Lower leg skin (tissue), 4 donors: ENCODE data around the gene PRKCG. TPM values are rescaled to one million over a fixed set of nuclear protein-coding genes. Genes with fewer than 3 reads are reported as not detected.

Experiments
- DNase-seq, 2 donors: peaks; one replicate each; pipeline ENCODE4 v3.0.0-alpha.2; 2019; ENCODE audit warnings: low spot score in 2 of 2
- H3K4me3 ChIP-seq: fragments of 200-600 bp; sonication (generic); 2 replicates; pipeline ENCODE4 v1.5.1; 2017; ENCODE audit warnings: mild to moderate bottlenecking, low read depth; ENCODE audit not compliant: poor library complexity, severe bottlenecking
- POLR2A ChIP-seq, 2 donors: fragments of 450-650 bp; IDR thresholded peaks; one replicate each; pipeline ENCODE4 v1.6.1; 2016 to 2017; ENCODE audit warnings: antibody characterized with exemption in 2 of 2, mild to moderate bottlenecking in 1 of 2, moderate library complexity in 1 of 2
- WGBS, 2 donors: methylation state at CpG; one replicate each; pipeline ENCODE4 v1.1.5; 2018; 5-methylcytosine and 5-hydroxymethylcytosine counted together
- intact Hi-C: fragments of 100-400 bp; cut with DNase I; formaldehyde crosslinking; loops from one replicate; pipeline ENCODE4 v1.15.0; 2023; ENCODE audit warnings: low total_unique reads
- total RNA-seq, 4 donors: library from RNA; depleted of rRNA; stranded (reverse); fragments of >200 nt; gene quantifications; one replicate each; pipeline ENCODE4 v1.1.0, GENCODE V29; 2016
- TF ChIP-seq, protein P1 (sequence below), 3 donors: fragments of 450-650 bp; IDR thresholded peaks; one replicate each; pipeline ENCODE4 v1.5.1; 2016; ENCODE audit warnings: antibody characterized with exemption in 3 of 3, mild to moderate bottlenecking in 3 of 3, moderate library complexity in 2 of 3

Gene PRKCG
- total RNA-seq, 4 donors from 2014 or later, result not detected

DNA sequence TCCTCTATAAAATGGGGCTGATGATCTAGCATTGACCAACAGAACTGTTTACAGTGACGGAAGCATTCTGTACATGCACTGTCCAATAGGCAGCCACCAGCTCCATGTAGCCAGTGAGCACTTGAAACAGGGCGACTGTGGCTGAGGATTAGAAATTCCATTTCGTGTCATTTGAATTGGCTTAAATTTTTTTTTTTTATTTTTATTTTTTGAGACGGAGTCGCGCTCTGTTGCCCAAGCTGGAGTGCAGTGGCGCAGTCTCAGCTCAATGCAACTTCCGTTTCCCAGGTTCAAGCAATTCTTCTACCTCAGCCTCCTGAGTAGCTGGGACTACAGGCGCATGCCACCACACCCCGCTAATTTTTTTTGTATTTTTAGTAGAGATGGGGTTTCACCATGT, 3.0 kb downstream of the PRKCG start:
- 91 to 92% methylated on average over 10 of the region's 10 CpGs for WGBS, 2 donors
- intact Hi-C loops, result no loop called here
- TF ChIP-seq POLR2A (IDR thresholded peaks at IDR 0.05), result no peak
- TF ChIP-seq, protein P1, sequence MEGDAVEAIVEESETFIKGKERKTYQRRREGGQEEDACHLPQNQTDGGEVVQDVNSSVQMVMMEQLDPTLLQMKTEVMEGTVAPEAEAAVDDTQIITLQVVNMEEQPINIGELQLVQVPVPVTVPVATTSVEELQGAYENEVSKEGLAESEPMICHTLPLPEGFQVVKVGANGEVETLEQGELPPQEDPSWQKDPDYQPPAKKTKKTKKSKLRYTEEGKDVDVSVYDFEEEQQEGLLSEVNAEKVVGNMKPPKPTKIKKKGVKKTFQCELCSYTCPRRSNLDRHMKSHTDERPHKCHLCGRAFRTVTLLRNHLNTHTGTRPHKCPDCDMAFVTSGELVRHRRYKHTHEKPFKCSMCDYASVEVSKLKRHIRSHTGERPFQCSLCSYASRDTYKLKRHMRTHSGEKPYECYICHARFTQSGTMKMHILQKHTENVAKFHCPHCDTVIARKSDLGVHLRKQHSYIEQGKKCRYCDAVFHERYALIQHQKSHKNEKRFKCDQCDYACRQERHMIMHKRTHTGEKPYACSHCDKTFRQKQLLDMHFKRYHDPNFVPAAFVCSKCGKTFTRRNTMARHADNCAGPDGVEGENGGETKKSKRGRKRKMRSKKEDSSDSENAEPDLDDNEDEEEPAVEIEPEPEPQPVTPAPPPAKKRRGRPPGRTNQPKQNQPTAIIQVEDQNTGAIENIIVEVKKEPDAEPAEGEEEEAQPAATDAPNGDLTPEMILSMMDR (IDR thresholded peaks at IDR 0.05), result no peak

DNA sequence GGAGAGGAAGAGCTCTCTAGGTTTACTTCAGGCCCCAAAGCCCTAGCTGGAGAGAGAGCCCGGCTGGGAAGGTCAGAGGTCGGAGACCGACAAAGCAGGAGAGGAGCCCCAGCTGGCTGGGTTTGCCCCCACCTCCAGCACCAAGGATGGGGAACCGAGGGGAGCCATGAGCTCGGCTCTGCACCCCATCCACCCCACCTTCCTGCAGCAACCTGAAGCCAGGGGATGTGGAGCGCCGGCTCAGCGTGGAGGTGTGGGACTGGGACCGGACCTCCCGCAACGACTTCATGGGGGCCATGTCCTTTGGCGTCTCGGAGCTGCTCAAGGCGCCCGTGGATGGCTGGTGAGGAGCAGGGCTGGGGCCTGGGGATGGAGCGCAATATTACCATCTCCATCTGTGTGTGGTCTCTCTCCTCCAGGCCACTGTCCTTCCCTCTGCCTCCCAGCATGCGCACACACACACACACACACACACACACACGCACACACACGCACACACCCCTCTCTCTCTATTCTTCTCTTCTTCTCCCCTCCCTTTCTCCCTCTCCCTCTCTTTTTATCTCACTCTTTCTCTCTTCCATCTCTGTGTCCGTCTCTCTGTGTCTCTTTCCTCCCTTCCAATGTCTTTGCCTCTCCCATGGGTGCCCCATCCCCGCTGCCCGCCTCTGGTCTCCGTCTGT, 10.4 kb downstream of the PRKCG start:
- intact Hi-C loops, result no loop called here
- TF ChIP-seq, protein P1 (IDR thresholded peaks at IDR 0.05), result no peak
- TF ChIP-seq POLR2A (IDR thresholded peaks at IDR 0.05), result no peak
- no peak overlapping the region for H3K4me3 ChIP-seq
- 72 to 79% methylated on average over 23 of the region's 23 CpGs for WGBS, 2 donors
- DNase-seq, result no peak

More for the DNA sequence above, 3.0 kb downstream of the PRKCG start:
- no peak for DNase-seq
- H3K4me3 ChIP-seq, result no peak overlapping the region

DNA sequence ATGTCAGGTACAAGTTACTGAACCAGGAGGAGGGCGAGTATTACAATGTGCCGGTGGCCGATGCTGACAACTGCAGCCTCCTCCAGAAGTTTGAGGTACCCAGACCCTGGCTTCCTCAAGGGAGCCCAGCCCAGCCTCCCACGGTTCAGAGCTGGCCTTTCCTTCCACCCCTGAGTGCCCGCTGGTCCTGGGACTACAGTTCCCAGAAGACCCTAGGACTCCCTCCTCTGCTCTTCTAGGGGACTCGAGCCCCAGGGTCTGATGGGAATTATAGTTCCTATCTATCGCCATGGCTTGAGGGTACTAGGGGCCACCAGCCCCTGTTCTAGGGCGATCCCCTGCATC, 11.0 kb downstream of the PRKCG start:
- intact Hi-C loops, result no loop called here
- no peak overlapping the region for H3K4me3 ChIP-seq
- DNase-seq, result no peak
- 67 to 77% methylated on average over 8 of the region's 8 CpGs for WGBS, 2 donors
- TF ChIP-seq POLR2A (IDR thresholded peaks at IDR 0.05), result no peak
- TF ChIP-seq, protein P1 (IDR thresholded peaks at IDR 0.05), result no peak

DNA sequence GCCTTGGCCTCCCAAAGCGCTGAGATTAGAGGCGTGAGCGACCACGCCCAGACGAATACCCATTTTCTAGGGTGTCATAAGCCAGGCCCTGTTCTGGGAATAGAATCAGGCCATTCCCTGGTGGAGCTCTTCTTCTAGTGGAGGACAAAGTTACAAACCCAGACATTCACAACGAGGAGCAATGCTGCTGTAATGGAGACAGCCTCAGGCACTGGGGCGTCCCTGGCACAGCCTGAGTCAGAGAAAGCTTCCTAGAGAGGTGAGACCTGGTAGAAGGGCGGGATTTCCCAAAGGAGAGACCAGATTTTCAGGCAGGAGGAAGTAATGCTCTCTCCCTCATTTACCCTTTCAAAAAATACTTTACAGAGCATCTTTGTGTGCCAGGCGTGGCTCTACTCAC, 12.7 kb downstream of the PRKCG start:
- DNase-seq, result no peak
- intact Hi-C loops, result no loop called here
- H3K4me3 ChIP-seq, result no peak overlapping the region
- 55 to 61% methylated on average over 9 of the region's 9 CpGs for WGBS, 2 donors
- TF ChIP-seq, protein P1 (IDR thresholded peaks at IDR 0.05), result no peak
- TF ChIP-seq POLR2A (IDR thresholded peaks at IDR 0.05), result no peak

DNA sequence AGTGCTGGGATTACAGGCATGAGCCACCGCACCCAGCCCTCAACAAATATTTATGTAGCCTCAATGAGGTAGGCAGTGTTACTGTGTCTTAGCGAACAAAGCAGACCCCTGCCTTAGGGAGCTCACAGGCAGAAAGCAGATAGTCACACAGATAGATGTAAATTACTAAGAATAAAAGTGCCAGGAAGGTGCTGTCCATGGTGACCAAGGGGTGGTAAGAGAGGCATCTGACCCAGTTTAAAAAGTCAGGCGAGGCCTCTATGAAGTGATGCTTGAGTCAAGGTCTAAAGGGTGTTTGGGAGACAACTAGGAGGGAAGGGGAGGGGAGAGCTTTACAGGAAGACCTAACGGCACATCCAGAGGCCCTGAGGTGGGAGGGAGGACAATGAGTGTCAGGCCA, 14.7 kb downstream of the PRKCG start:
- no peak for DNase-seq
- intact Hi-C loops, result no loop called here
- no peak overlapping the region for H3K4me3 ChIP-seq
- WGBS, 2 donors, result 54 to 55% methylated on average over 4 of the region's 4 CpGs
- TF ChIP-seq, protein P1 (IDR thresholded peaks at IDR 0.05), result no peak
- no peak for TF ChIP-seq POLR2A (IDR thresholded peaks at IDR 0.05)

DNA sequence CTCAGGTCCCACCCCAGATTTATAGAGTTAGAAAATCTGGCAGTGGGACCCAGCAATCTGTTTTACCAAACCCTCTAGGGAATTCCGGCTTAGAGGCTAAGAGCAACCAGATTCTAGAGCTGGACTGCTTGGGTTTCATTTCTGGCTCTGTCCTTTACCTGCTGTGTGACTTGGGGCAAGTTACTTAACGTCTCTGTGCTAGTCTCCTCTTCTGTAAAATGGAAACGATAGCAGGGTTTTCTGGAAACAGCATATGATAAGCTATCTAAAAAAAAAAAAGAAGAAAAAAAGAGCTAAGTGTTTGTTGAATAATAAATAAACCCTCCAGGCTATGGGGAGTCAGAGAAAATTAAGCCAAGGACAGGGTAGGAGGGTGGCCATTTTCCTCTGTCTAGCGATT, 15.5 kb downstream of the PRKCG start:
- intact Hi-C loops, result no loop called here
- TF ChIP-seq POLR2A (IDR thresholded peaks at IDR 0.05), result no peak
- TF ChIP-seq, protein P1 (IDR thresholded peaks at IDR 0.05), result no peak
- DNase-seq, result no peak
- H3K4me3 ChIP-seq, result no peak overlapping the region
- 63 to 68% methylated on average over 4 of the region's 4 CpGs for WGBS, 2 donors
